SKM-1 treated with dmso at 0.1 percent for 144 hours (cell line): ENCODE data around the gene PTK7.

Experiments
- DNase-seq: peaks from one replicate; lab custom pipeline; 2025; ENCODE audit not compliant: unreplicated experiment; lab: John Stamatoyannopoulos, UW

Gene PTK7

DNA sequence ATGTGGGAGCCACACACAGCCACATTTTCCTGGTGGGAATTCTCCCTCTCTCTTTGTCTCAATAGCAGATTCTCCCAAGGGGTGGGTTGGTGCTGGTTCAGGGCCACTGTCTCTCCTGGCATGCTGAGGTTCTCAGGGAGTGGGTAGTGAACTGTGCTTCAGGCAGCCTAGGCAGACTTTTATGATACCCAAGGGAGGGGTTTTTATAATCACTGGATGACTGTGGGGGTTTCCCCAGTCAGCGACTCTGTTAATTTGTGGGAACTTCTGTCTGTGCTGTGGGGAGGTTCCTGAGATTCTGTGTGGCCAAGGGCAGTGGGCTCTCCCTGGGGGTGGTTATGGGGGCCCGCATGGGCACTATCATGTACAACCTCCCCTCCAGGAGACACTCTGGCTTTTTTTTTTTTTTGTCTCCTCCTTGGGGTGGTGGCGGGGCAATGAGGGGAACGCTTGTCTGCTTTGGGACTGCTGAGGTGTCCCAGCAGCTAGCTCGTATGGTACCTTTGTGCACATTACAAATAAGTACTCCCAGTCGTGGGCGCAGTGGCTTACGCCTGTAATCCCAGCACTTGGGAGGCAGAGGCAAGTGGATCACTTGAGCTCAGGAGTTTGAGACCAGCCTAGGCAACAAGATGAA, 10.0 kb downstream of the PTK7 start:
- DNase-seq, result no peak

DNA sequence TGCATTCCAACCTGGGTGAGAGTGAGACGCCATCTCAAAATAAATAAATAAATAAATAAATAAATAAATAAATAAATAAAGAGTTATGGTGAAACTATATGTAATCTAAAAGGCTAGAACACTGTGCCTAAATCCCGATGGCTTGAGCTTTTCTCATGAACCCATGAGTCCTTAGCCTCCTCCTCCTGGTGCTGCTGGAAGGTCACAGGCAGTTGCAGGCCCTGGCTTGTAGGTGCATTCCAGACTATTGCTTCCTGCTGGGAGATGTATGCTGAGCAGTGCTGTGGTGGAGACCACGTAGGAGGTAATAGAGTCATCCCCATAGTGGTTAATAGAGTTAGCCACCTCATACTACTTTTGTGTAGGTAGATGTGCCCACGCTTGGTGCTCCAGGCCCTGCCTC, 12.5 kb downstream of the PTK7 start:
- DNase-seq, result no peak

DNA sequence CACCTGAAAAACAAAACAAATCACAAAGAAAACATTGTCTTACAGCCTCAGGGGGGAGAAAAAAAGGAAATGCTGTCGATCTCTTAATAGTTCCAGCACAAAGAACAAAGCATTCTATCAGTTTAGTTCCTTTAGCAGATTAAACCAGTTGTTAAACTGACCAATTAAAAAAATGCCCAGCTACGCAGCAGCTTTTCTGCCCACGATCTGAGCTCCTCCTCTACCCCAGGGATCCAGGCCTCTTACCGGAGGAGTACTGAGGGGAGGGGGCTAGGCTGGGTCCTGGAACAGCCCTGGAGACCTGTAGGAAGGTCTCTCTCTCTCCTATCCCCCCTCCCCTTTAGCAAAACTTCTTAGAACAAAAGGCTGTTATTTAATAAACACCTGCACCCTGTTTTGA, 13.4 kb downstream of the PTK7 start:
- no peak for DNase-seq

DNA sequence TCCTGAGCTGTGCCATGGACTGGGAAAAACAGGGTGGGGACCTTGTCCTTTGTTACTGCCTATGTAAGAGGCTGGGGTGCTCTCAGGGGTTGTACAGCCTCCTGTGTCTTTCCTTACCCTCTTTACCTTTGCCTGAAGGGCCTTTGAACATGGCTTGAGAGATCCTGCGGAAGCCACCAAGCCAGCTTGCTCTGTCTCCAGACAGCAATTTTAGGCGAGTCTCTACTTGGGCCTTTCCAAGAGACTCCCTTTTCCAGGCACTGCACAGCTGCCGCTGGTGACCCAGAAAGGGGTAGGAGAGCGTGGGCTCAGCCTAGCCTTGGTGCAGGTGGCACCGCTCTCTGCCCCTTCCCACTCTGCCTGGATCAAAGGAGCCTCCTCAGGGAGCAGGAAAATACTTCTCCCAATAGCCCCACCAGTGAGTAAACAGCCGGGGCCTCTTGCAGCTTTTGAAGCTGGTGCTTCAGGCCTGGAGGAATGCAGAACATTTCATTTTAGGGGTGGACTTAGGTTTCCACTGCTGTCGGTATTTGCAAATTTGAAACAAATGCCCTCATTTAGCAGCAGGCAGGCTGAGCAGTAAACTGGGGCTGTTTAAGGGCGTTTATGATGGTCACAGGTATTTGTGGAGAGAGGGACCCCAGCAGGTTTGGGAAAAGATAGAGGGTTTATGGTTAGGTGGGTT, 13.9 kb downstream of the PTK7 start:
- no peak for DNase-seq

DNA sequence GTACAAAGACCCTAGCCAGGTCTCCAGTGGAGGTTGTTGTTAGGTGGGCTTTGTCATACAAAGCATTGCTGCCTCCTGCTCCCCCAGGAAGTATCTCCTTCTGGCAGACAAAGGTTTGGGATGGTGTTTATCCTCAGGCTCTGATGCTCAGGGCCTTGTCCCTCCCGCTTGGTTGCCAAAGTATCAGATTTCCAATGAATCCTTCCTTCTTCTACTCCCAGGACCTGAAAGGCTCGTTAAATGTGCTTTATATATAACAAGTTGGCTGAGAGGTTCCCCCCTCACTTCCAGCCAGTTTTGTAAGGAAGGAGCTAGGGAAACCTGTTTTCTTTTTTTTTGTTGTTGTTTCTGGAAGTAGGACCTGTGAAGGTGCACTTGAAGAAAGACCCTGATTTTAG, 14.4 kb downstream of the PTK7 start:
- DNase-seq, result no peak

DNA sequence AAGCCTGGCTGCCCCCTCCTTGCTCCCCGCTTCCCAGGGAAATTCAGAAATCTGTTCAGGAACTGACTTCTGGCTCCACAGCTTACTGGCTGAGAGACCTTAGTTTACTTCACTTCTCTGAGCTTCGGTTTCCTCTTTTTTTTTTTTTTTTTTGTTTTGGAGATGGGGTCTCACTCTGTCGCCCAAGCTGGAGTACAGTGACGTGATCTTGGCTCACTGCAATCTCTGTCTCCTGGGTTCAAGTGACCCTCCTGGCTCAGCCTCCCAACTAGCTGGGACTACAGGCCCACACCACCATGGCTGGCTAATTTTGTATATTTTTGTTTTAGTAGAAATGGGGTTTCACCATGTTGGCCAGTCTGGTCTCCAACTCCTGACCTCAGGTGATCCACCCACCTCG, 14.9 kb downstream of the PTK7 start:
- no peak for DNase-seq

DNA sequence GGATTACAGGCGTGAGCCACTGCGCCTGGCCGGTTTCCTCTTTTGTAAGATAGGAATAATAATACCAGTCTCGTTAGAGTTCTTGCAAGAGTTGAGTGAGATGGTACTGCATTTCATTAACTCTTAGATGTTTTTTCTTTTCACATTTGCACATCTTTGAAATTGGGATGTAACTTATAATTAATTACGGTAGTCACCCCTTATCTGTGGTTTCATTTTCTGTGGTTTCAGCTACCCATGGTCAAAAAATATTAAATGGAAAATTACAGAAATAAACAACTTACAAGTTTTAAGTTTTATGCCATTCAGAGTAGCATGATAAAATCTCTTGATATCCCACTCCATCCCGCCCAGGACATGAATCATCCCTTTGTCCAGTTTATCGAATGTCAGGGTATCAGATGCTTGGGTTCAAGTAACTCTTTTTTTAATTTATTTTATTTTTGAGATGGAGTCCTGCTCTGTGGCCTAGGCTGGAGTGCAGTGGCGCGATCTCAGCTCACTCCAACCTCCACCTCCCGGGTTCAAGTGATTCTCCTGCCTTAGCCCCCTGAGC, 15.4 kb downstream of the PTK7 start:
- DNase-seq, result no peak

DNA sequence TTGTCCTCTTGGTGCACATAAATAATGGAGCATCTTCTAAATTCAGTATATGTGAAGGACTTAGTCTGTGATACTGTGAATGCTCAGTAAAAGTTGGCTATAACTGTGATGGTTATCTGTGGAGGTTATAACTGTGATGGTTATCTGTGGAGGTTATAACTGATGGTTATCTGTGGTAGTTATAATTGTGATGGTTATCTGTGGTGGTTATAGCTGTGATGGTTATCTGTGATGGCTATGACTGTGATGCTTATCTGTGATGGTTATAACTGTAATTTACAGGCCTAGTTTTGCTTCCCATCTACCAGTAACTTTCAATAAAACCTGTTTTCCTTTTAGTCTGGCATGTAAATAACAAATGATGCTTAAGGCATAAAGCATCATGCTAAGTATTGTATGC, 16.5 kb downstream of the PTK7 start:
- no peak for DNase-seq

DNA sequence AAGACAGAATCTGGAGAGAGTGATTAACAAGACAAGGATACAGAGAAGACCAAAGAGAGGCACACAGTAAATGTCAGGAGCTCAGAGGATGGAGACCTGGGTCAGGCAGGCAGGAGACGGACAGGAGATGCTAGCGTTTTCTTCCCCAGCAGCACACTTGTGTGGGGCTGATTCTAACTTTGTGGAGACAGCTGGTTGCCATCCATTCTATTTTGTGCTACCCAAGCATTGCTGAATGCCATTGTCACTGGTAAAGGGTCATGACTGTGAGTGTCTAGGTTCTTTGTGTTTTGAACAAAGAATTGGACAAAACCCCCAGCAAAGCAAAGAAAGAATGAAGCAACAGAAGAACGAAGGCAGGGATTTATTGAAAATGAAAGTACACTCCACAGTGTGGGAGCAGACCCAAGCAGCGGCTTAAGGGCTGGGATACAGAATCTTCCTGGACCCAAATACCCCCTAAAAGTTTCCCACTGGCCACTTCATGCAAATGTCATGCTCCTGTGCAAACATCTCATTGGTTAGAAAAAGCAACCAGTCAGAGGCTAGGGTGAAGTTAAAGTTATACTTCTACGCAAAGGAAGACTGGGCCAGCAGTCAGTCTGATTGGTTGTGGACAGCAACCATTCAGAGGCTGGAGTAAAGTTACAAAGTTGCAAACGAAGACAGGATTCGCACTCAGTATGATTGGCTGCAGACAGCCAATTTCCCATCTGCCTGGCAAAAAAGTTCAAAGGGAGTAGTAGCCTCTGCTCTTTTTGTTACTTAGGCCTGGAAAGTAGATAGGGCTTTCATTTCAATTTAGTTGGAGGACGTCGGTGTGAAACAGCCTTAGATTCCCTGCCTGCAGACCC, 17.5 kb downstream of the PTK7 start:
- no peak for DNase-seq

DNA sequence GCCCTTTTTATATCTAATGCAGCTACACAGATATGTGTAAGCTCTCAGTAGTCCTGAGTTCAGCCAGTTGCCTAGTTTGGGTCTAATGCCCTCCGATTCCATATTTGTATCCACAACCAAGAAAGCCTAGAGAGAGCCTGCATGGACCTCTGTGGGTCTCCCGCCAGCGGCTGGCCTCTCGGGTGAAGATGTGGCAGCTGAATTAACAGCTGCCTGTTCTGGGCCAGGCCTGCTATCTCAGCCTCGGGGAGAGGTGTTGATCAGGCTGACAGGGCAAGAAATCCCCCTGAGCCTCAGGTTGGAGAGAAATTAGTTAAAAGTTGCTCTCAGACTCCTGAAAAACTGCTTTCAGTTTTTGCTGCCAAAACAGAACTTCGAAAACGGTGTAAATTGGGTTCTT, 19.8 kb downstream of the PTK7 start:
- DNase-seq, result no peak

DNA sequence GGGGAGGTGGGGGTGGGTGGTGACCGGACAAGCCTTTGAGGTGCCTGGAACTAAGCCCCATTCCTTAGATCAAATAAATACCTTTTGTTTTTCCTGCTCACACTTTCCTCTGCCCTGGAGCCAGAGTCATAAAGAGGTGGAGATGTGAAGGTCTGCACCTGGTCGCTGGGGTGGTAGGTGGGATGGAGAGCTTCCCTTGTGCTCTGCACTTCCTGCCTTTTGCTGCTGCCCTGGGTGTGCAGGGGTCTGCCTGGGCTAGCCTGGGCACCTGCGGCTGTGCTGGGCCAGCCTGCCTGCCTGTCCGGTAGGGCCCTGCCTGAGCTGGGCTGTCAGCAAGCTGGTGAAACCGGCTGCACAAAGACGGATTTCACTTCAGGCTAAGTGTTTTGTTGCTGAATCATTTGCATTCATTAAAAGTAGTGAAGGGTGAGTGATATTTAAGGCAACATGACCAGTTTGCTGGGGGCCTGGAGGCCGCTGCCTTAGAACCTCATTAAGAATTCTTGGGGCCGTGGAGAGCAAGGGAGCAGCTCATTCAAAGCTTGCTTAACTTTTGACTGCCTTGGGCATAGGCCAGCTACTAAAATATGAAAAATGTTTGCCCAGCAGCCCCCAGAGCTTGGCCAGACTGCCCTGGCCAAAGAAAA, 20.5 kb downstream of the PTK7 start:
- DNase-seq, result no peak

DNA sequence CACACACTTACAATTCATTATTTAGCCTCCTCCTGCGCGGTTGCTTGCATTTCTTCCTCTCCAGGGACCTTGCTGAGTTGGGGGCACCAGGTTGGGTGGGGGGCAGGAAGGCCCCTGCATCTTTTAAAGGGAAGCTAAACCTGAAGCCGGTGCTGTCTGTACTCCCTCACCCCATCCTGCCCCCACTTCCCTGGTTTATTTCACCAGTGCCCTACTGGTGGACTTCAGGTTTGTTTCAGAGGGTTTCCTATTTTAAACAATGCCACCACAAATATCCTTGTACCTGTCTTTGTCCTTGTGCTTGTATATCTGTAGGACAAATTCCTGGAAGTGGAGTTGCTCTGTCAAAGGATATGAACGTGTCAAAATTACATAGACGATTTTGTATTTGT, 21.0 kb downstream of the PTK7 start:
- DNase-seq, result no peak

DNA sequence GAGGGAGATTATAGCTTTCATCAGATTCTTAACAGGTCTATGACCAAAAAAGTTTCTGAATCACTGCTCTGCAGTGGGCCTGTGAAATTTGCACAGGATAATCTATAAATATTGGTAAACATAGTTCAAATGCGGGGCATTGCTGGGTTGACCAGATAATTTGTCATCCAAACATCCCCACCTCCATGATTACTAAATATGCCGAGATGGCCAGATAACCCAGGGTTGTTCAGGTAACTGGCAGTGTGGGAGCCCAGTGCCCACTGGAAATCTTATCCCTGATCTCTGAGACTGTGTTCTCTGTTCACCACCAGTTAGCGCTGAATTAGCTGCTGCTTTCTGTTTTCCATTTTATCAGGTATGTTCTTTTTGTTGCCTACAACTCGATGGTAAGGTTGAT, 21.4 kb downstream of the PTK7 start:
- no peak for DNase-seq

DNA sequence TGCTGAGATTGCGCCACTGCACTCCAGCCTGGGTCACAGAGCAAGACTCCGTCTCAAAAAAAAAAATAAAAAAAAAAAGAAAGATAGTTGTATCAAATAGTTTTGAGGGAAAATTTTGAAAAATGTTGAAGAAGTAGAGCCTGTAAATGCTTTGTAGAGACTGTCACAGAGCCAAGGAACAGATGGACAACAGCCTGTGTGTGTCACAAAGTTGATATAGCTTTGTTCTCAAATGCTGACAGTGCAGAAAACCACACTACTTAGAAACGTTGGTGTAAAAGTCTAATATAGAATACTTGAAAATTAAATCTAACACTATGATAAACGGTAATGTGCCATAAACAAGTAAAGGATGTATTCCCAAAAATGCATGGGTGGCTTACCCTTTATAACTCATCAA, 25.4 kb downstream of the PTK7 start:
- DNase-seq, result no peak

DNA sequence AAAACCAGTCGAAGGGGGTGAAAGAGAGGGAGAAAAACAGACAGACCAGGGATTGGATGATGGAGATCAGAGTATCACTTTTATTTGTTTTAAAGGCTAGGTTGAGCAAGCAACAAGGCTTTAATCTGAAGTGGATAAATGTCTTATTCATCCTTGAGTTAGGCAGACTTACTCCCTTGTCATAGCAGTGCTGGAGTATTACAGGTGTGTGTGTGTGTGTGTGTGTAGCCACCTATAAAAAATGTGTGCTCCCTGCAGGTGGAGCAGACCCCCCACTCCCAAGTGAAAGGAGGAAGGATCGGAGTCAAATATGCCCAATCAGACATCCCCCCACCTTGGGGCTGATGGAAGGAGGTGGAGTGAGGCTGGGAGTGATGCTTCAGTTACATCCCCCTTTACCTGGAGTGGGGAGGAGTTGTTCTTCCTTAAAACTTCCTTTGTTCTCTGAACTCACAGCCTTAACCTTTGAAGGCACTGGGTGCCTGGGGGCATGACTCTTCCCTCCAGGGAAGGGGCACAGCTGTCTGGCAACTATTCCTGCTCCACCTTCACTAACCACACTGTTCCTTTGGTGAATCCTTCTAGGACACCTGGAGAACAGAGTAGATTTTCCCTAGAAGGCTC, 27.3 kb downstream of the PTK7 start:
- no peak for DNase-seq

DNA sequence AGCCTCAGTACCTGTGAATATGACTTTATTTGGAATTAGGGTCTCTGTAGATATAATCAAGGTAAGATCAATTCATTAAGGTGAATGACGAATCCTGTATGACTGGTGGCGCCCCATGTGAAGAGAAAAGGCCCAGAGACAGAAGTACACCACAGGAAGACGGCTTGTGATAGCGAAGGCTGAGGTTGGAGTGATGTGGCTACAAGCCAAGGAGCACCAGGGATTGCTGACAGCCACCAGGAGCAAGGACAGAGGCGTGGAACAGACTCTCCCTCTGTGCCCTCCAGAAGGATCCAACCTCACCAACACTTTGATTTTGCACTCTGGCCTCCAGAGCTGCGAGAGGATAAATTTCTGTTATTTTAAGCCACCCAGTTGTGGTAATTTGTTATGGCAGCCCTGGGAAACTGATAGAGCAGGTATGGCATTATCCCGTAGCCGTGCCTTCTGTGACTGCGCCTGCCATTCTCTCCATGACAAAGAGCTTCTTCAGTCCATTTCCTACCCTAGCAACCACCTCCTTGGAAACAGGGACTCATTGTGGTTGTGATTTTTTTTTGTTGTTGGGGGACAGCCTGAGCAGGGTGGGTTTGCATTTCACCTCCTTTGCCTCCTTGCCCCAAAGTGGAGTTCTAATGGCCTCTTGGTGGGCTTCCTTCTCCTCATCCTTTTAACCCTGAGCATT, 29.6 kb downstream of the PTK7 start:
- DNase-seq, result no peak

DNA sequence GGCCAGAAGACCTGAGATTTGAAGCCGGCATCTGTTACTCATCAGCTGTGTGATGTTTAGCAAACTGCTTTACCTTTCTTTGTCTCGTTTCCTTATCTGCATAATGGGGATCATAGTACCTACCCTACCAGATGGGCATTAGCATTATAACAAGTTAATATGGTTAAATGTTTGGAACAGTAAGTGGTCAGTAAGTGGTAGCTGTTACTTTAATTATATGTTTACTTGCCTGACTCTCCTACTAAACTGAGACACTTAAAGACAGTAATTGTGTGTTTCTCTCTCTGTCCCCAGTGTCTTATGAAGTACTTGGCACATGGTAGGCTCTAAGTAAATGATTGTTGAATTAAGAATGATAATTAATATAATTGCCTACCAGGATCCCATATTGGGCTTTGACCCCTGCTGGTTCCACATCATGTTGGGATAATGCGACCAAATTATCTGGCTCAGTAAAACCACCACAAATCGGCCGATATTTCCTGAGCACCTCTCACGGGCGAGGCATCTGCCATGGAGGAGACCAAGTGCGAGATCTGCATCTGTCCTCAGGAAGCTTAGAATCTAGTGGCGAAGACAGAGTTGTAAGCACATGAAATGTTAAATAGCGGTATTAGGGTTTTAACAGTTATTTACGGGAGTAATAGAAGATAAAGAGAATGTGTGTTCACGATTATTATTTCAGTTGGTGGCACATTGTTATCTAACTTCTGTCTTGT, 31.4 kb downstream of the PTK7 start:
- DNase-seq, result no peak

DNA sequence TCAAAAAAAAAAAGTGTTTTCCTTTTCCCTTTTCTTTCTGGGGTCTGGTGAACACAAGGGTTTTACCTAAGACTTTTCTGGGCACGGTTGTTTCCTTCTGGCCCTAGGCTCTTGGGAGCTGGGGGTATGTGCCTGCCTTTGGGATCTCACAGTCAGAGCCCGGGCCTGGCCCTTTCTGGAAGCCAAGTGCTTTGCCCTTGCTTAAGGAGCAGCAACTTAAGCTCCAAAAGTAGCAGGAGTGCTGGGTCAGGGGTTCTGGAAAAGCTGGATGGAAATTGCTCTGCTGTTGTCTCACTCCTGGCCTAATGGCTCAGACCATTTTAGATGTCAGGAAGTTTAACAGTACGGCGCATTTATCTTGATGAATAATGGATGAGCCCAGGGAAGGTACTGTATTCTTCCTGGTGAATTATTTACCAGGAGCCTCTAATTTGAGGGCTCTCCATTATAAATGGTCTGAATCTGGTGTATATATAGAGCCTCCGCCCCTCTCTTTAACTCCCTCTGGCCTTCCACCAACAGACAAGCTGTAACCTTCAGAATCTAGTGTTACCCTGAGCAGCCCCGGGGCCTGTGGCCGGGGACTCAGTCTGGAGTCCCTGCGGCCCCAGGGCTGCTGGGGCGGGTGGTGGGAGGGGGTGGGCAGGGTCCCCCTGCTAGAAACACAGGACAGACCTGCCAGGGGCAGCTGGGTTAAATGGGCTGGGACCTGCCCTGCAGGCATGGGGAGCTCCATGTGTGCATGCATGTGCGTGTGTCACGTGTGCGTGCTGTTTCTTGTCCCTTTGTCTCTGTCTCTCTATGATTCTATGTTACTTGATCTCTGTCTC, 37.5 kb downstream of the PTK7 start:
- no peak for DNase-seq

DNA sequence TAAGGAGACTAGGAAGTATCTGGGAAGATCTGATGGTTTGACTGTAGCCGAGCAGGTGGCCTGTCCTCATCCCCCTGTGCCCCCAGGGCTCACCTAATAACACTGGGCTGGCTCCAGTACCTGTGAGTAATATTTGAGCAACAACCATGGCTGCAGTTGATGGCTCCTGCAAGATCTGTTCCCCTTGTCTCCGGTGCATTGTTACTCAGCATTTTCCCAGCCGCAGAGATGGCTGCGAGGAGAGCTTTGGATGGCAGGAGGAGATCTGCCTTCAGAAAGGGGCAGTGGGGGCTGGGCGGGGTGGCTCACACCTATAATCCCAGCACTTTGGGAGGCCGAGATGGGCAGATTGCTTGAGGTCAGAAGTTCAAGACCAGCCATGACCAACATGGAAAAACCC, 39.3 kb downstream of the PTK7 start:
- no peak for DNase-seq
